Measurements from ENCODE around the gene EFCAB5.
"Not testable (repeated sequence)": the region's sequence is repeated elsewhere in the genome, so short reads cannot be mapped to it uniquely, and the experiment has no call there.

EFCAB5 gene

DNA sequence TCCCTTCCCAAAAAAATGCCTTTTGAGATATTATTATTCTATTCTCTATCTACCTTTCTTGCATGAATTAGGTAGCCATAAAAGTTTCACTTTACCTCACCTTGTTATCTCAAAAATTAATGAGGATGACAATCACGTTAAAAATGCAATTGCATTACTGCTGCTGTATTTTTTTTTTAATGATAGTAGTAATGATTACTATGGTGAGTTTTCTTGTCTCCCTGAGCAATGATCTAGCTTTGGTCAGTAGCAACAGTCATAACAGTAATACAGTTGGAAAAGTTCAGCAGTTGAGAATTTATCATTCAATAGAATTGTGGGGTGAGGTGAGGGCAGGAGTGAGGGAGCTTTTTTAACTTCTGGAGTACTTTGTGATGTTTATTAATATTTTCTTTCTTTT is at the start of gene EFCAB5:
EFCAB5 (plus strand) TSS at position 301 of the 400 bp plus-strand sequence. CDS start 163 bp downstream, outside the sequence.
- no peak for DNase-seq

DNA sequence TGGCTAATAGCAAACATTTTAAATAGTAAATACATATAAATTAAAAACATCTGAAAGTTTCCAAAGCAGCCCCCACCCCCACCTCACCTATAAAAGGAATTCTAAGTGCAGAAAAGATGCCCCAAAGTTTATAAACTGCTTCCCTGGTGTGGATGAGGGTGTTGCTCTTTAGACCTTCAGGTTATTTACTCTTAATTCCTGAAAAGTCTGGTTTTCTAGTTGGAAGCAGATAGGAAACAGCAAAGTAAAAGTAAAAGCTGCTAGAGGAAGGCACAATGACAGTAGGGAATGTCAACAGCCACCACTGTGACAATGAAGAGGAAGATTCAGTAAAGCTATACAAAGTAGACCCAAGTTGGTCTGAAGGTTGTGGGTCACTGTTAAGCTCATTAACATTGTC is 49.2 kb upstream of the EFCAB5 start:
- no peak for DNase-seq

DNA sequence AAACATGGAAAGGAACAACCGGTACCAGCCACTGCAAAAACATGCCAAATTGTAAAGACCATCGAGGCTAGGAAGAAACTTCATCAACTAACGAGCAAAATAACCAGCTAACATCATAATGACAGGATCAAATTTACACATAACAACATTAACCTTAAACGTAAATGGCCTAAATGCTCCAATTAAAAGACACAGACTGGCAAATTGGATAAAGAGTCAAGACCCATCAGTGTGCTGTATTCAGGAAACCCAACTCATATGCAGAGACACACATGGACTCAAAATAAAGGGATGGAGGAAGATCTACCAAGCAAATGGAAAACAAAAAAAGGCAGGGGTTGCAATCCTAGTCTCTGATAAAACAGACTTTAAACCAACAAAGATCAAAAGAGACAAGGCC is 44.3 kb upstream of the EFCAB5 start:
- not testable (repeated sequence) for DNase-seq

DNA sequence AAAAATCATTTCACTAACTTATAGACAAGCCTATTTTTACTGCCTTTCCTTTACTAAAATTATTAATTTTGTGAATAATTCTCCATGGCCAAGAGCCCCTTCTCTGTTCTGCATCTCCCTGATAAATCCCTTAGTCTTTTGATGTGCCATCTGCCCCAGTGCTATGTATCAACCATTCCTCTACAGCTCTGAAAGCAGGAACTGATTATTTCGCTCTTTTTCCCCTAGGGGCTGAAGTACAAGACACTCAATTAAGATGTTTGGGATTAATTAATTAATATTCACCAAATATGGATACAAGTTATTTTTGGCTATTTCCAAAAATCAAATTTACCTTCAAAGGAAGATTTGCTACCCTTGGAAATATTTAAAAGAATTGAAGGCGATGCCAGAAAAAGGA is 38.0 kb upstream of the EFCAB5 start:
- DNase-seq = no peak

DNA sequence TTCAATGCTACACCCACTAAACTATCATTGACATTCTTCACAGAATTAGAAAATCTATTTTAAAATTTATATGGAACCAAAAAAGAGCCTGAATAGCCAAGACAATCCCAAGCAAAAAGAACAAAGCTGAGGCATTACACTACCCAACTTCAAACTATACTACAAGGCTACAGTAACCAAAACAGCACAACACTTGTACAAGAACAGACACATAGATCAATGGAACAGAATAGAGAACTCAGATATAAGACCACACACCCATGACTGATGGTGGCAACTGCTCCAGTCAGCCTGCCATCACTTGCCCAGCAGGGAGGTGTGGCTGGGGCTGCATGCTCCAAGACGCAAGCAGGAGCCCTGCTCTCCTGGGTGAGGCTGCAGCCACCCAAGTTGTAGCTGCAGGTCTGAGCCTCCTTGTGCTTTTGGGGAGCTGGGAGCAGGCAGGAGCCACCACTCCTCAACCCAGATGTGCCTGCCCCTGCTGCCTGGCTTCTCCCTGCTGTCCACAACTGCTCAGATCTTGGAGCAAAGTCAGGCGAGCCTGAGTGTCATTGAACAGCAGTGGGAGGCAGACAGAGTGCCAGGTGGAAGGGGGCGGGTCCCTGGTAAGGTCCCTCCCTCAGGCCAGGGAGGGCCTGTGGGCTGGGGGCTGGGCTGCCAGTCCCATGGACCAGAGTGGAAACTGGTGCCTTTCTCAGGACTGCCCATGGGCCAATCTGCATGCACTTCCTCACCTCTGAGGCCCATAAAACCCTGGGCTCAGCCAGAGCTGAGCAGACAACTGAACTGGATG is 36.2 kb upstream of the EFCAB5 start:
- no peak for DNase-seq

DNA sequence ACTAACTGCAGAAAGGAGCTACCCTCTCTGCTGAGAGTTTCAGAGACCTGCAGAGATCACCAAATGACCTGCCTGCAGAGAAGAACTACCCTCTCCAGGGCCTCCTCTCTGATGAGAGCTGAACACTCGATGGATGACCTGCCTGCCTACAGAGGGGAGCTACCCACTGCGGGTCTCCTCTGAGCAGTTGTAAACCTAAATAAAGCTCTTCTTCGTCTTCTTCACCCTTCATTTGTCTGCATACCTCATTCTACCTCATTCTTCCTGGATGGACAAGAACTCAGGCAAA is 35.6 kb upstream of the EFCAB5 start:
- DNase-seq = no peak

DNA sequence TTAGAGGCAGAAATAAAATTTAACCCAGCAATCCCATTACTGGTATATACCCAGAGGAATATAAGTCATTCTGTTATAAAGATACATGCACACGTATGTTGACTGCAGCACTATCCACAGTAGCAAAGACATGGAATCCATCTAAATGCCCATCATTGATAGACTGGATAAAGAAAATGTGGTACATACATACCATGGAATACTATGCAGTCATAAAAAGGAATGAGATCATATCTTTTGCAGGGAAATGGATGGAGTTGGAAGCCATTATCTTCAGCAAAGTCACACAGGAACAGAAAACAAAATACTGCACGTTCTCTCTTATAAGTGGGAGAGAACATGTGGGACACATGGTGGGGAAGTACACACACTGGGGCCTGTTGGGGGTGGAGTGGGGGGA is 34.5 kb upstream of the EFCAB5 start:
- no peak for DNase-seq

DNA sequence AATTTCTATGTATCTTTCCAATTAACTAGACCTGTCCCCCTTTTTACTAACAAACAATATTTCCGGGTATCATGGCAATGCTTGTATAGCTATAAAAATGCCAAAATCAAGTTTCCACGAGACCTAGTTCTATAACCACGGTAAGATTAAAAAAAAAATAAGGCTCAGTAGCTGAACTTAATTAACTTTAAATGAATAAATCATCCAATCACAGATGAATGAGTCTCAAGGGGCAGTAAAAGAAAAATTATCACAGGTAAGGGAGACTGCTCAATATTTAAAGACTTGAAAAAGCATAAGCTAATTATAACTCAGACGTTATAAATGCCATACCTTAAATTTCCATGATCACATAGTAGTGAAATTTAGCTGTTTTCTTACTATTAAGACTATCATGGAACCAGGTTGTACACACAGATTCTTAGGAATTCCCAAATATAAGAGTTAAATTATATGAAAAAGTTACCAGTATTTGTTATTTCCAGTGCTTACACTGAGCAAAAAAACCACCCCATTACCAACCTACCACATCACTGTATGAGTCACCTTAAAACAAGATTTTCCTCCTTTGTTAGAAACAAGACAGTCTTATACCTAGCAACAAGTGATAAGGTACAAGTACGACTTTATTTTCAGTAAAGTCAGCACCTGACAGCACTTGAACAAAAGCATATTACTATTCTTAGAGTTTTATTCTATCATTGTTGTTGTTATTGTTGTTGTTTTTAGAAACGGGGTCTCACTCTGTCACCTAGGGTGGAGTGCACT is 32.0 kb upstream of the EFCAB5 start:
- no peak for DNase-seq

DNA sequence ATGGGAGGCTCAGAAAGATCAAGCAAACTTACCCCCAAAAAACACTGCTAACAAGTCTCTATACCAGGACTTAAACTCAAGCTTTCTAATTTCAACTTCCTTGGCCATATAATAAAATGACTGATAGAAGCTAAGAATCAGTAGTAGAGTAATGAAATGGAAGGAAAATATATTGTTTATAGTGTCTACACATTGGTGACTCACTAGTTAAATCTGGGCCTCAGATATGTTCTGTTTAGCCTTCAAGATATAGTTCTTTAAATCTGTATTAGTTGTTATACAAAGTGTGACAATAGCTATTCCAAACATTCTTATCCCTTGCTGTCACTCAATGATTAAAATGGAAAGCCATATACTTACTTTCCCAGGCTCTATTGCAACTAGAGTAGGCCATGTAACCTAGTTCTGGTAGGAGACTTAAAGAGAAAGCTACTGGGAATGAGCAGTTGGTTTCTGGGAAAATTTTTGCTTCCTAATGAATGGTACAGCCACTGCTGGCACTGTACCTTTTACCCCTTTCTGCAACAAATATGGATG is 29.7 kb upstream of the EFCAB5 start:
- DNase-seq = no peak

DNA sequence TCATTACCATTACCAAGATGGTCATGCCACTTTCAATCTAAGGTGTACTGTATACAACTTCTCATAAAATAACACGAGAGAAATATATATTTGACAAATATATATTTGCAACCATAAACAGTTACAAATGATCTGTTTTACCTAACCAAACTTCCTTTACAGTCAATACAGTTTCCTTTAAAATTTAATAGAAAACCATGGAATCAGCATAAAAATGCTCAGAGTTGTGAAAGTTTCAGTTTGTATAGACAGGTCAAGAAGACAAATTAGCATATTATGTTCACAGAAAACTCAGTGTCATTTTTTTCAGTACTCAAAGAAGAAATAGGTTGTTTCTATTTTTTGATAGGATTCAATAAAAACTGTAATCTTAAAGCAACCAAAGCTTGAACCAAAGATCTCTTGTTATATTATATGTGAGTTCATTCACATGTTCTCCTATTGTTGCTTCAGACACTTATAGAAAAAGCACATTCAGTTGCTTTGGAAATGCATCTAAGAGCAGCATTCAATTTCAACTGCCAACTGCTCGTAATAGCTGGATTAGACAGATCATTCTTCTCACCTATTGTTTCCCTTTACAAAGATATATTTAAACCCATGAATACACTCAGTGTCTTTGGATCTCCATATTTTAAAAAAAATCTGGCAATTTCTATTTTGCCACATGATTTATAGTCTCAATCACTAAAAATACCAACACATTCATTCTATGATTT is 26.5 kb upstream of the EFCAB5 start:
- DNase-seq = no peak

DNA sequence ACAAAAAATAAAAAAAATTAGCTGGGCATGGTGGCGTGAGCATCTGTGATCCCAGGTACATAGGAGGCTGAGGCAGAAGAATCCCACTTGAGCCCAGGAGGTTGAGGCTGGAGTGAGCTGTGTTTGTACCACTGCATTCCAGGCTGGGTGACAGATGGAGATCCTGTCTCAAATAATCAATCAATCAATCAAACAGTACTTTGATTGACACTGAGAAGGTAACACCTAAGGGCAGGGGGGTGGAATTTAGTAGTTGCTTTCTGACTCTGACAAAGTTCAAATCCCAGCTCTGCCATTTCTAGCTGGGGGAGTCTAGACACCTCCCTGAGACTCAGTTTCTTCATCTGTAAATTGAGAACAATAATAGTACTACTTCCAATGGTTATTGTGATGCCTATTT is 23.4 kb upstream of the EFCAB5 start:
- no peak for DNase-seq

DNA sequence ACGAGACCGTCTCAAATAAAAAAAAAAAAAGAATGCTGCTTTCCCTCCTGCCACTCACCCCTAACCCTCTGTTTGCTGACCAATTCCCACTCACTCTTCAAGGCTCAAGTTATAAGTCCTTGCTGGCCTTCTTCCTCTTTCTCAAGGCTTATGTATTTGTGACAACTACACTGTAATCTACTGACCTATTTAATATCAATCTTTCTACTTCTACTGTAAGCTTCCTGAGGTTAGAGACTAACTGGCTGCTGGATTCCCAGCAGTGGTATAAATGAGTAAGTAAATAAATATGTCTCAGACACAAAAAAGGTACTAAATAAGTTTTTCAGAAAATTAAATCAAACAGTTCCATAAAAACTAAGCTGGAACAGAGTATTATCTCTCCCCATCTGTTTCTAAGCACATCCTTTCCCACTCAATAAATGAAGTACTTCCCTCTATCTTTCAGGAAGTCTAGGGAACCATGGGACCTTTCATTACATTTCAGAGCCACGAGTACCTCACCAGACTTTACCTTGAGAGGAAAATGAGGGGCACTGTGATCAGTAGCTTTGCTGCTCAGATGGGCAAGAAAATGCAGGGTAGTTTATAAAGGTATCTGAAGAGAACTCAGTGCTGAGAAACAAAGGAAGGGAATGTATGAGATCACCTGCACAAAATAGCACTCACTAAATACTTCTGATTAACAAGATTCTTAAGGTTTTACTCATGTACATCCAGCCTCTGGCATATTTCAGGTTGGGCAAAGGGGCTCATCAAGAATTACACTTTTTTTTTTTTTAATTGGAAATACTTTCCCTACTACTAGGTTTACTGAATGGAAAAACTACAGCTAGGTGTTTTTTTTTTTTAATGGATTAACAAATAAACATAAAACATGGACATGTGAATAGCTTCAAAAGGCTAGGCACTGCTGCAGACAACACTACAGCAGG is 22.2 kb upstream of the EFCAB5 start:
- no peak for DNase-seq

DNA sequence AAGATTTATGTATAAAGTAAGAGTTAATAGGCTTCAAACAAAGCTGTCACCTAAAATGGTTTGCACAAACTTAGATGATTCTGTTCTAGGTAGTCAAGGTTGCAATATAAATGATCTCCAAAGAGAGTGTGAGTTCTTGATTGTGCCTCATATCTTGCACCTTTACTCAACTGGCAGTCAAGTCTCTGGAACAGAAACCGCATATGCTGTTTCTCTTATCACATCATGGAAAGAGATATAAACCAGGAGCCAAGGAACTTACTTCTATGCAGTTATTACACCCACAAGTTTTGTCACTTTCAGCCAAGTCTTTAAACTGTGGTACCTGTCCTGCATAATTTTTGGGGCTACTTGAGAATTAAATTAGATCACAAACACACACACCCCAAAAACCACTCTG is 16.6 kb upstream of the EFCAB5 start:
- no peak for DNase-seq

DNA sequence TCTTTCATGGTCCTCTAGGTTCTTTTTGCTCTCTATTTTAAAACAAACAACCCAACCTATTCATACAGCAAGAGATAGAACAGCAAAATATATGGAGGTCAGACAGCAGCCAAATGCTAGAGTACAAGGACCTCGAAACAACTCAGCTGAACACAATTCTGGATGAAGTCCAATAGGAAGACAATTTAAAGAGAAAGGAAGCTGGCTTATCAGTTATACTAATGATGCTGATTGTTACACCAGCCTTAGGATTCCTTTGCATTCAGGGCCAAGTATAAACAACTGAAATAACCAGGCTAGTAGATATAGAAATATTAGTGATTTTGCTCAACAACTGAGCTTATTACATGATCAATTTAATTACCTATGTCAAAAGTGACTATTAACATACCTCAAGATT is 13.9 kb upstream of the EFCAB5 start:
- DNase-seq = no peak

DNA sequence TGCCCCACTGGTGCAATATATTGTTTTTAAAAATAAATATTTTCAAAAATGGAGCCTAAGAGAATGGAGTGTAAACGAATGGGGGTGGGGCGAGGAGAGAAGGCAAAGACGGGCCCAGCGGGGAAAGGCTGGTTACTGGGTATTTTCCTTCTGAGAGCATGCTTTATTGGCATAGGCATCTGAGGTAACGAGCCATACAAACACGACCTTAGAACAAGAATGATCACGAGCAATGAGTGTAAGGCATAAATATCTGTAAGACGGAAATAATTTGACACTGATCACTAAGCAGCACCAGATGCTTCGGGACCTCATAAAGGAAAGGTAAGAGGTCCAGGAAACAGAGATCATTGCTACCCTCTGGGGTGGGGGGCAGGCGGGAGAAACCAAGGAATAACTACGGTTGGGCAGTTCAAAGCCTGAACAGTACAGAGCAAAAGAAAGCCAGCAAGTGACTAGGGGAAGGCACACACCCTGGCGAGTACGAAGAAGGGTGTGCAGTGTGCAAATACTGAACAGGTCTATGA is 12.4 kb upstream of the EFCAB5 start:
- no peak for DNase-seq

DNA sequence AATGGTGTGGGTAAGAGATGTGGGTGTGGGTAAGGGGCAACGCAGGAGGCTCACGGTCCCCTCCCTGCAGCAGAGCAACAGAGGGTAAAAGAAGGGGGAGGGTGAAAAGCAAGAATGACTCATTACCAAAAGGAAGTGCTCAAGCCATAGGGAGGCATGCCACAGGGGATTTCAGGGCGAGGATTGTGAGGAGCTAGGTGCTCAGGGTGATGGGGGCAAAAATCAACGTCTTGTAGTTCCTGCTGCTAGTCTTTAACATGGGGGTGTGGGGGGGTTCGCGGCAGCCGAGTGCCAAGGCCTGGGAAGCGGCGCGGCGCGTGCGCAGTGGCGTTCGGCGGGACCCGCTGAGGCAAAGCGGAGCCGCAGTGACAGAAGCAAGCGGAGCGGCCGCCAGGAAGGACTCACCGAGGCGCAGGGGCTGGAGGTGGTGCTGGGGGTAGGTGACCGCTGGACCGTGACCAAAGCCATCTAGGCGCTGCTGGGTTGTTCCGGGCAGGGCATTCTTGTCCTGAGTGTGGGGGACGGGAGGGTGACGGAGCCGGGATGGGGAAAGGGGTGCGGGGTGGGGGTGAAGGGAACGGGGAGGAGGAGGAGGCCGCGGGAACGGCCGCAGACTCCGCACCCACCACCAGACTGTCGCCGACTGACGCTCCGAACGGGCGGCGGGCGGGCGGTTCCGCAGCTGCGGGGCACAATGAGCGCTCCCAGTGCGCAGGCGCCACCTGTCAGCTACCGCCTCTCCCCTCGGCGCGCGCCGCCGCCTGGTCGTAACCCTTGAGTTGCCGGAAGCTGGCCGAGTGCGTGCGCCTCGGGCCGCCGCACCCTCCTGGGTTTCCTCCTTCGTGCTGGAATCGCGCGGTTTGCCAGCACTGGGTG is 11.7 kb upstream of the EFCAB5 start, which contains the start of gene SSH2:
SSH2 (minus strand) TSS at position 696 of the 876 bp plus-strand sequence; CDS start at position 468, 228 bp downstream.
- peak; percentile 80 for DNase-seq

DNA sequence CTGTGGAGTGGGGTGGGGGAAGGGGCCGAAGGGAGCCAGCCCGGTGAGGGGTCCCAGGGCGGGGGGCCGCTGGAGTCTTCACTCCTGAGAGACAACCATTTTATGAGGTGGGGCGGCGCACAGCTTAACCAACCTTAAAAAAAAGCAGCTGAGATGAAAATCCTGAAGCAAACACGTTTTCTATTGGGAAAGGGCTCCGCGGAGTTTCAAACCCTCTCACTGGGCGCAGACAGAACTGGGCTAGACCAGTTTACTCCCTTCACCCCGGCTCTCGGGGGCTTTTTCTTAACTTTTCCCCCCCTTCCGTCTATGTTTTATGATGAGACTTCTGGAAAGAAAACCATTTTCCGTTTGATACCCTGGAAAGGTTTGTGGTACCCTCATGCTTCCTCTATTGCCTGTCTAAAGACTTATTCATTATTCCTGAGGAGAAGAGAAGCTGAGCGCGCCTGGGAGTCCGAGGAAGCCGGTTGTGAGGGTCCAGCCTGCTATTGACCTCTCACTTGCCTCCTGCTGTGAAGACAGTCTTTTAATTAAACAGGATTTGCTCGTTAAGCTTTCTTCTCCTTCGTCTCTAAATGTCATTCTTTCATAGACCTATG is 10.9 kb upstream of the EFCAB5 start:
- no peak for DNase-seq

DNA sequence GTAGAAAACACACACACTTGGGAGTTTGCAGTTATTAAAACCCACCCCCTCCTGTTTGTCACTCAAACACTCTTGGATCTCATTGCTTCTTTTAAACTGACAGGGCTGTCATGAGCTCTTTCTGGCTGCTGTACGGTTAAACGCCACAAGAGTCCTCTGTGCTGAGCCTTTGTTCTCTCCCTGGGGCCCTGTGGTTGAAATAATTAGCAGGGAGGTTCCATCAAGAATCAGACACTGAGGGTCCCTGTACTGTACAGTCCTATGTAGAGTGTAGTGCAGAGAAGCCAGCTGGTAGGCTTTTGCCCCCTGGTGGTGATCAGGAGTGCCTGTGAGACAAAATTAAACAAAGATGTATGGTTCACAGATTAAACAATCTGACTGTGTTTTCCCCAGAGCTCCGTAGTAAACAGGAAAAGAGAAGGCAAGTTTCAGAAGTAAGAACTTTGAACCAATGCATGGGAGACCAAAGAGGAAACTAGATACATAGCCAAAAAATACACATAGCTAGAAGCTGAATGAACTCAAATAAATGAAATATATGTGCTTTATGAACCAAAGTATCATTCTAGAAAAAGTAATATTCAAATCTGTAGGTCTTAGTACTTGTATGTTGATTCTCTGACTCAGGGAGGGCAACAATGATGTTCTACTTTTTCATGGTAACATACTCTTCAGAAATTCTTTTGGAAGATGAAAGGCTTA is 10.1 kb upstream of the EFCAB5 start:
- peak; percentile 58 for DNase-seq

DNA sequence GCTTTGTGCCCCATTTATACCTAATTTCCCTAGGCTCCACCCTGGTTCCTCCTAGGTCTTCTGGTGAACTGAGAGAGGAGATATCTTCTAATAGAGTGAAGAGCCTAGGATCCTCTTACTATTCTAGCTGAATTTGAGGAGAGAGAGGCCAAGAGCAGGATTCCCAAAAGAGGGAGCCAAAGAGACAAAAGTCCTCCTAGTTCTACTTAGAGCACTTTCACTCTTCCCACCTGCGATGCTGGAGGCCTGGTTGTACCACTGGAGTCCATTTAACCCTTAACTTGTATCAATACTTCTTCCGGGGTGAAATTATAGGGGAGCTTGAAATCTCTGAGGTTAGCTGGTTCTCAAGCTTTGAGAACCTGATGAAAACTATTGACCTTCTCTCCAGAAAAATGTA is 8.1 kb upstream of the EFCAB5 start:
- no peak for DNase-seq

DNA sequence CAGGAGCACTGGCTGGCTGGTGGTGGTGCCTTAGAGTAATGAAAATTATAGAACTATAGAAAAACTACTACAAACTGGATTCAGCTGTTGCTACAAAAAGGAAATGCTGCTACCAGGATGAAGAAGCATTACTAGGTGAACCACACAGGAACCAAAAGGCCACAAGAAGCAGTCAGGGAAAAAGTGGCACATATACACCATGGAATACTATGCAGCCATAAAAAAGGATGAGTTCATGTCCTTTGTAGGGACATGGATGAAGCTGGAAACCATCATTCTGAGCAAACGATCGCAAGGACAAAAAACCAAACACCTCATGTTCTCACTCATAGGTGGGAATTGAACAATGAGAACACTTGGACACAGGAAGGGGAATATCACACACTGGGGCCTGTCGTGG is 5.5 kb upstream of the EFCAB5 start:
- DNase-seq = not testable (repeated sequence)
